OCI-LY1 (cell line): ENCODE data around the gene SLMAP.
A peak's percentile ranks its signal among the peaks of the same experiment; 100 is the strongest.

Experiments
- H2AFZ ChIP-seq: fragments of 200-600 bp; sonication (generic), shearing (Covaris generic); 2 replicates; pipeline ENCODE4 v1.6.0; 2014; ENCODE audit warnings: antibody characterized with exemption, mild to moderate bottlenecking, low read length
- H3F3A ChIP-seq: fragments of 200-600 bp; sonication (generic), shearing (Covaris generic); 2 replicates; pipeline ENCODE4 v1.6.0; 2014; ENCODE audit warnings: mild to moderate bottlenecking, antibody characterized with exemption, low read length, moderate library complexity; ENCODE audit not compliant: insufficient read depth
- H3K27ac ChIP-seq: fragments of 200-600 bp; sonication (generic); 2 replicates; pipeline ENCODE4 v1.5.1; 2014; ENCODE audit warnings: low read length, mixed run types, mild to moderate bottlenecking, low read depth; ENCODE audit not compliant: poor library complexity, severe bottlenecking
- H3K27me3 ChIP-seq: fragments of 200-600 bp; sonication (generic); 2 replicates; pipeline ENCODE4 v1.6.0; 2014; ENCODE audit warnings: antibody characterized with exemption, mild to moderate bottlenecking, low read length, moderate library complexity; ENCODE audit not compliant: insufficient read depth
- H3K36me3 ChIP-seq: fragments of 200-600 bp; sonication (generic); 2 replicates; pipeline ENCODE4 v1.6.1; 2014; ENCODE audit warnings: mild to moderate bottlenecking, antibody characterized with exemption, low read length, moderate library complexity, mixed read lengths; ENCODE audit not compliant: insufficient read depth
- H3K4me1 ChIP-seq: fragments of 200-600 bp; sonication (generic); 2 replicates; pipeline ENCODE4 v1.5.1; 2014; ENCODE audit warnings: mild to moderate bottlenecking, low read length, moderate library complexity; ENCODE audit not compliant: insufficient read depth, severe bottlenecking
- H3K4me2 ChIP-seq: fragments of 200-600 bp; sonication (generic), shearing (Covaris generic); 2 replicates; pipeline ENCODE4 v1.6.1; 2014; ENCODE audit warnings: low read length
- H3K4me3 ChIP-seq: fragments of 200-600 bp; sonication (generic); 2 replicates; pipeline ENCODE4 v1.5.1; 2014; ENCODE audit warnings: low read length, low read depth, mild to moderate bottlenecking, mixed read lengths; ENCODE audit not compliant: poor library complexity, severe bottlenecking
- H3K79me2 ChIP-seq: fragments of 200-600 bp; shearing (Covaris generic); 2 replicates; pipeline ENCODE4 v1.6.1; 2016; ENCODE audit warnings: mixed run types, low read length, mixed read lengths; ENCODE audit not compliant: insufficient read depth
- H3K9ac ChIP-seq: fragments of 200-600 bp; sonication (generic), shearing (Covaris generic); 2 replicates; pipeline ENCODE4 v1.6.1; 2014; ENCODE audit warnings: mild to moderate bottlenecking, low read length, mixed read lengths
- H3K9me2 ChIP-seq: fragments of 200-600 bp; sonication (generic), shearing (Covaris generic); 2 replicates; pipeline ENCODE4 v1.6.1; 2014; ENCODE audit warnings: low read depth, mild to moderate bottlenecking, low read length, mixed read lengths
- H3K9me3 ChIP-seq: fragments of 200-600 bp; shearing (Covaris generic); 2 replicates; pipeline ENCODE4 v1.6.1; 2014; ENCODE audit warnings: low read length, mixed read lengths
- H4K20me1 ChIP-seq: fragments of 200-600 bp; sonication (generic), shearing (Covaris generic); 2 replicates; pipeline ENCODE4 v1.6.0; 2016; ENCODE audit warnings: mild to moderate bottlenecking, low read length; ENCODE audit not compliant: insufficient read depth
- CTCF ChIP-seq: fragments of 200-600 bp; sonication (generic), shearing (Covaris generic); IDR thresholded peaks from 2 replicates; pipeline ENCODE4 v1.5.1; 2017; ENCODE audit warnings: mild to moderate bottlenecking, antibody characterized with exemption, low read length, moderate library complexity, mixed read lengths
- EZH2 ChIP-seq: fragments of 200-600 bp; sonication (generic), shearing (Covaris generic); IDR thresholded peaks from 2 replicates; pipeline ENCODE4 v1.8.0; 2017; ENCODE audit warnings: borderline replicate concordance, mixed run types, mild to moderate bottlenecking, antibody characterized with exemption, low read length, moderate library complexity, mixed read lengths

The SLMAP gene

GRCh38 chr3:57797701-57798487 lies 41.8 kb downstream of the SLMAP start:
- Histone ChIP-seq H4K20me1 (no peaks in the 10 kb centered on the region), H3K9me3 (no peaks in the 10 kb centered on the region), H2AFZ (no peak overlapping the region), H3K4me3 (no peak overlapping the region), H3K9me2 (no peaks in the 10 kb centered on the region), H3K27ac (no peak overlapping the region), H3F3A (no peaks in the 10 kb centered on the region), H3K27me3 (no peaks in the 10 kb centered on the region), H3K4me2 (no peak overlapping the region), H3K79me2 (peaks cover 52% of the 10 kb centered on the region), H3K4me1 (peaks cover 5% of the 10 kb centered on the region), H3K36me3 (no peaks in the 10 kb centered on the region), H3K9ac (no peak overlapping the region)
- TF ChIP-seq EZH2 (no peak), CTCF (no peak)

- Histone ChIP-seq H3K27ac (no peak overlapping the region), H3K9me2 (no peaks in the 10 kb centered on the region), H3K4me3 (no peak overlapping the region), H2AFZ (no peak overlapping the region), H3K9ac (no peak overlapping the region), H3K36me3 (no peaks in the 10 kb centered on the region), H3K4me2 (peak overlapping the region; percentile 31; the same call in 1 of the 2 replicates), H4K20me1 (no peaks in the 10 kb centered on the region), H3F3A (no peaks in the 10 kb centered on the region; the same call in 1 of the 2 replicates), H3K9me3 (no peaks in the 10 kb centered on the region), H3K4me1 (peaks cover 16% of the 10 kb centered on the region), H3K79me2 (peaks cover 59% of the 10 kb centered on the region), H3K27me3 (no peaks in the 10 kb centered on the region)
- no peak for TF ChIP-seq EZH2
- no peak for TF ChIP-seq CTCF
Observed at GRCh38 chr3:57803647-57804081, 47.6 kb downstream of the SLMAP start.

DNA sequence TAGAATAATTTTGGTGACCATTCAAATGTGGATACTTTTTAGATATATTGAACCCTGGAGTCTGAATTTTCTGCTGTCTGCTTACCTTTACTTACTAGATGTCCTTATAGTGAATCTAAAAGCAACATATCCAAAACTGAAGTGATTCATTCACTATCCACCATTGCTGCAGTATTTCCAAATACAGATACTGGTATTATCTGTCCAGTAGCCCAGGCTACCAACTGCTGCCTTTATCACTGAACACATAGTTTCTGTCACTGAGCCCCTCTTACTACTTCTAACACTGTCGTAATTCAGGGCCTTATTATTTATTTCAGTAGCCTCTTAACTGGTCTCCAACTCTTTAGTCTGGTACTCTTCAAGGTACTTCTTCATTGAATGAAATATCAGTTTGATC lies 49.2 kb downstream of the SLMAP start:
- no peaks in the 10 kb centered on the region for H3K27me3 ChIP-seq
- no peaks in the 10 kb centered on the region; the same call in 1 of the 2 replicates for H3F3A ChIP-seq
- H3K27ac ChIP-seq: no peak overlapping the region
- no peaks in the 10 kb centered on the region for H3K9me3 ChIP-seq
- TF ChIP-seq EZH2 (no peak), CTCF (no peak)
- H3K4me3 ChIP-seq: no peak overlapping the region
- H4K20me1 ChIP-seq: no peaks in the 10 kb centered on the region
- H3K4me1 ChIP-seq: peaks cover 16% of the 10 kb centered on the region
- peaks cover 13% of the 10 kb centered on the region; the same call in 1 of the 2 replicates for H3K36me3 ChIP-seq
- peaks cover 53% of the 10 kb centered on the region for H3K79me2 ChIP-seq
- no peak overlapping the region for H3K4me2 ChIP-seq
- no peaks in the 10 kb centered on the region for H3K9me2 ChIP-seq
- H2AFZ ChIP-seq: no peak overlapping the region
- no peak overlapping the region for H3K9ac ChIP-seq
